Heart right ventricle (tissue), 16 donors: ENCODE results near the gene PRPF38A. TPM values are rescaled to one million over a fixed set of nuclear protein-coding genes. Genes with fewer than 3 reads are reported as not detected.

Experiments
- ATAC-seq, 8 donors: fragments of 200-7000 bp; cut with Tn5 transposase; one replicate each; pipeline ENCODE4 v1.9.1; 2020; ENCODE audit warnings: mild to moderate bottlenecking in 8 of 8, moderate library complexity in 8 of 8, moderate number of reproducible peaks in 1 of 8
- DNase-seq, 2 donors: peaks; one replicate each; pipeline ENCODE4 v3.0.0-alpha.2; 2020
- H3K27ac ChIP-seq, 10 donors: fragments of 200-600 bp; sonication (generic) in 2 of 10; one replicate each; pipeline versions ENCODE4 v1.5.0 to v1.8.0; 2020 to 2022; ENCODE audit warnings: mild to moderate bottlenecking in 3 of 10
- H3K27me3 ChIP-seq, 7 donors: fragments of 200-600 bp; one replicate each; pipeline ENCODE4 v1.8.0; 2021 to 2022; ENCODE audit warnings: mild to moderate bottlenecking in 2 of 7
- H3K36me3 ChIP-seq, 9 donors: fragments of 200-600 bp; sonication (generic) in 1 of 9; one replicate each; pipeline versions ENCODE4 v1.5.0 to v1.8.0; 2020 to 2022; ENCODE audit warnings: mild to moderate bottlenecking in 2 of 9
- H3K4me1 ChIP-seq, 9 donors: fragments of 200-600 bp; sonication (generic) in 1 of 9; one replicate each; pipeline versions ENCODE4 v1.5.0 to v1.8.0; 2020 to 2022; ENCODE audit warnings: mild to moderate bottlenecking in 4 of 9
- H3K4me3 ChIP-seq, 10 donors: fragments of 200-600 bp; sonication (generic) in 2 of 10; one replicate each; pipeline versions ENCODE4 v1.5.0 to v1.8.0; 2020 to 2022; ENCODE audit warnings: mild to moderate bottlenecking in 7 of 10, moderate library complexity in 2 of 10
- H3K9me3 ChIP-seq, 11 donors: fragments of 200-600 bp in 10 of 11; sonication (generic) in 2 of 11; one replicate each; pipeline versions ENCODE4 v1.5.0 to v1.8.0; 2013 to 2022; ENCODE audit warnings: mild to moderate bottlenecking in 2 of 11, control low read depth in 1 of 11, moderate library complexity in 1 of 11
- WGBS, 2 donors: extraction: QIAGEN DNeasy Blood & Tissue Kit; methylation state at CpG; one replicate each; pipeline ENCODE4 v1.1.7; 2013; ENCODE audit warnings: inconsistent platforms in 1 of 2; 5-methylcytosine and 5-hydroxymethylcytosine counted together
- intact Hi-C, 10 donors: fragments of 100-400 bp; cut with DNase I; formaldehyde crosslinking; loops; one replicate each; pipeline versions ENCODE4 v1.11.1 to v1.14.2; 2022
- polyA plus RNA-seq, 2 donors: library from polyadenylated mRNA; stranded (reverse); fragments of 200-250 nt; gene quantifications; one replicate each; pipeline ENCODE4 v1.2.3, GENCODE V29; 2013
- total RNA-seq, 10 donors: library from RNA; stranded (reverse); fragmentation: NEBNext Ultra II Directional in 3 of 10; extraction: Animal tissue kit (Norgen Biotek cat#: 25700) in 3 of 10; gene quantifications; one replicate each; pipeline versions ENCODE4 v1.2.1 to v1.2.4, GENCODE V29; 2021 to 2023
- TF ChIP-seq, protein P1 (sequence below), 9 donors: fragments of 200-600 bp; sonication (generic) in 2 of 9; IDR thresholded peaks; one replicate each; pipeline versions ENCODE4 v1.5.0 to v1.8.0; 2021 to 2022; ENCODE audit warnings: antibody characterized with exemption in 9 of 9, mild to moderate bottlenecking in 5 of 9, moderate library complexity in 1 of 9
- donor health status: Arrhythmogenic right ventricular cardiomyopathy.
- donor health status: ischemic (EF 13 %, LVEDD 7.1; RV severe dilation, severe dysfunction).
- donor health status: healthy with polysubstance abuse.
- donor health status: DM: no; HTN: yes; CAD: no.
- donor health status: DM: no; HTN: no; CAD: no.
- donor health status: ischemic (EF 25% LVEDD 6.9; RV normal size, moderate dysfunction).
- donor health status: ischemic (EF 25% LVEDD 5.7; RV mildly dilated, moderate dysfunction).
- donor health status: healthy.
- donor health status: DM: yes; HTN: yes; CAD: no.
- donor health status: Ischemic cardiomyopathy.
- donor health status: ischemic (EF 35%, LVEDD 5.7; RV mildly dilated, moderate dysfunction).
- donor health status: nonischemic (EF 11% LVEDD 7.7; RV severe dilation, severe dysfunction).
- donor health status: DM: yes; HTN: yes; CAD: no.
- donor health status: PGD.
- donor health status: ischemic (EF 29% LVEDD 5.4; RV normal size, mild dysfunction).
- donor health status: nonischemic (EF 23%, LVEDD 6.1; RV moderate dilation, normal function).

The PRPF38A gene
- total and polyA plus RNA-seq, 12 donors, result 6.4 to 20.8 (median 18.1) TPM

GRCh38 chr1:52426371-52426770 is 22.0 kb downstream of the PRPF38A start:
- TF ChIP-seq, protein P1, sequence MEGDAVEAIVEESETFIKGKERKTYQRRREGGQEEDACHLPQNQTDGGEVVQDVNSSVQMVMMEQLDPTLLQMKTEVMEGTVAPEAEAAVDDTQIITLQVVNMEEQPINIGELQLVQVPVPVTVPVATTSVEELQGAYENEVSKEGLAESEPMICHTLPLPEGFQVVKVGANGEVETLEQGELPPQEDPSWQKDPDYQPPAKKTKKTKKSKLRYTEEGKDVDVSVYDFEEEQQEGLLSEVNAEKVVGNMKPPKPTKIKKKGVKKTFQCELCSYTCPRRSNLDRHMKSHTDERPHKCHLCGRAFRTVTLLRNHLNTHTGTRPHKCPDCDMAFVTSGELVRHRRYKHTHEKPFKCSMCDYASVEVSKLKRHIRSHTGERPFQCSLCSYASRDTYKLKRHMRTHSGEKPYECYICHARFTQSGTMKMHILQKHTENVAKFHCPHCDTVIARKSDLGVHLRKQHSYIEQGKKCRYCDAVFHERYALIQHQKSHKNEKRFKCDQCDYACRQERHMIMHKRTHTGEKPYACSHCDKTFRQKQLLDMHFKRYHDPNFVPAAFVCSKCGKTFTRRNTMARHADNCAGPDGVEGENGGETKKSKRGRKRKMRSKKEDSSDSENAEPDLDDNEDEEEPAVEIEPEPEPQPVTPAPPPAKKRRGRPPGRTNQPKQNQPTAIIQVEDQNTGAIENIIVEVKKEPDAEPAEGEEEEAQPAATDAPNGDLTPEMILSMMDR (IDR thresholded peaks at IDR 0.05), result no peak
- no peak overlapping the region for H3K4me3 ChIP-seq
- no peak for ATAC-seq
- intact Hi-C loops, result no loop called here
- peaks cover 0 to 95% (median 8%) of the 10 kb centered on the region in 9 donors for H3K36me3 ChIP-seq
- peaks cover 0 to 24% (median 10%) of the 10 kb centered on the region in 9 donors for H3K4me1 ChIP-seq
- H3K27ac ChIP-seq, result no peak overlapping the region
- H3K9me3 ChIP-seq, result no peaks in the 10 kb centered on the region
- WGBS, 2 donors, result 87 to 93% methylated on average over 3 of the region's 3 CpGs
- DNase-seq, result no peak
- no peaks in the 10 kb centered on the region for H3K27me3 ChIP-seq

GRCh38 chr1:52427152-52427551 is 22.8 kb downstream of the PRPF38A start:
- WGBS, 2 donors, result 70 to 85% methylated on average over 1 of the region's 1 CpG
- no peak overlapping the region for H3K4me3 ChIP-seq
- DNase-seq (no peak), ATAC-seq (no peak)
- H3K27me3 ChIP-seq, result no peaks in the 10 kb centered on the region
- TF ChIP-seq, protein P1 (IDR thresholded peaks at IDR 0.05), result no peak
- H3K36me3 ChIP-seq, result peaks cover 0 to 95% (median 8%) of the 10 kb centered on the region in 9 donors
- H3K9me3 ChIP-seq, result no peaks in the 10 kb centered on the region
- H3K27ac ChIP-seq, result no peak overlapping the region
- H3K4me1 ChIP-seq, result peaks cover 0 to 24% (median 10%) of the 10 kb centered on the region in 9 donors
- intact Hi-C loops, result no loop called here

- intact Hi-C loops, result loop anchor here in 1 of 10 donors (10.0 kb wide), 1 partner anchor 342 kb away; no protein-coding TSS in a partner anchor
- no peaks in the 10 kb centered on the region for H3K4me1 ChIP-seq
- H3K9me3 ChIP-seq, result no peaks in the 10 kb centered on the region
- TF ChIP-seq, protein P1 (IDR thresholded peaks at IDR 0.05), result no peak
- WGBS, 2 donors, result 94 to 96% methylated on average over 8 of the region's 8 CpGs
- no peak overlapping the region for H3K4me3 ChIP-seq
- DNase-seq, result no peak
- ATAC-seq, result no peak
- H3K36me3 ChIP-seq, result peaks cover 0 to 99% (median 28%) of the 10 kb centered on the region in 9 donors
- no peak overlapping the region for H3K27ac ChIP-seq
- no peaks in the 10 kb centered on the region for H3K27me3 ChIP-seq
These were observed 28.4 kb downstream of the PRPF38A start for GRCh38 chr1:52432807-52433206.

- no peak for ATAC-seq
- WGBS, 2 donors, result 97 to 100% methylated on average over 1 of the region's 1 CpG
- Histone ChIP-seq H3K27ac (no peak overlapping the region), H3K36me3 (peaks cover 0 to 100% (median 33%) of the 10 kb centered on the region in 9 donors), H3K27me3 (no peaks in the 10 kb centered on the region), H3K4me3 (no peak overlapping the region), H3K4me1 (no peaks in the 10 kb centered on the region), H3K9me3 (no peaks in the 10 kb centered on the region)
- TF ChIP-seq, protein P1 (IDR thresholded peaks at IDR 0.05), result no peak
- no peak for DNase-seq
- intact Hi-C loops, result loop anchor here in 1 of 10 donors (10.0 kb wide), 1 partner anchor 340 kb away; no protein-coding TSS in a partner anchor
These were observed 30.8 kb downstream of the PRPF38A start for GRCh38 chr1:52435211-52435610.
